Immature natural killer cell (primary cell): ENCODE results near the gene ITGAD. TPM values are rescaled to one million over a fixed set of nuclear protein-coding genes. Genes with fewer than 3 reads are reported as not detected.

Experiments
- DNase-seq, 3 donors: peaks; one replicate each; pipeline ENCODE4 v3.0.0; 2022; ENCODE audit warnings: mixed read lengths in 1 of 3
- H3K27ac Mint-ChIP-seq, 6 donors: one replicate each; pipeline ENCODE4 v1.8.0; 2020; ENCODE audit warnings: mixed read lengths in 6 of 6, mild to moderate bottlenecking in 5 of 6, inconsistent platforms in 4 of 6, moderate library complexity in 3 of 6
- H3K27me3 Mint-ChIP-seq, 3 donors: one replicate each; pipeline ENCODE4 v1.8.0; 2020 to 2021; ENCODE audit warnings: low read depth in 3 of 3, mild to moderate bottlenecking in 3 of 3, mixed read lengths in 3 of 3, moderate library complexity in 3 of 3, inconsistent platforms in 1 of 3
- H3K36me3 Mint-ChIP-seq, 3 donors: one replicate each; pipeline ENCODE4 v1.8.0; 2020; ENCODE audit warnings: mixed read lengths in 3 of 3, inconsistent platforms in 2 of 3, mild to moderate bottlenecking in 2 of 3
- H3K4me1 Mint-ChIP-seq, 2 donors: one replicate each; pipeline ENCODE4 v1.8.0; 2020; ENCODE audit warnings: inconsistent platforms in 2 of 2, mild to moderate bottlenecking in 2 of 2, mixed read lengths in 2 of 2, moderate library complexity in 1 of 2
- H3K4me3 Mint-ChIP-seq, 5 donors: one replicate each; pipeline ENCODE4 v1.8.0; 2020; ENCODE audit warnings: mild to moderate bottlenecking in 5 of 5, mixed read lengths in 5 of 5, inconsistent platforms in 3 of 5, moderate library complexity in 3 of 5
- H3K9me3 Mint-ChIP-seq, 6 donors: one replicate each; pipeline ENCODE4 v1.8.0; 2020; ENCODE audit warnings: mild to moderate bottlenecking in 6 of 6, mixed read lengths in 6 of 6, inconsistent platforms in 4 of 6, moderate library complexity in 3 of 6
- polyA plus RNA-seq, 3 donors: library from polyadenylated mRNA; unstranded; fragments of 300-500 nt; fragmentation: Illumina TruSeq; gene quantifications; one replicate each; pipeline ENCODE4 v1.2.3, GENCODE V29; 2021

The ITGAD gene
- polyA plus RNA-seq, 3 donors from 2014 or later: 0.27 to 0.47 TPM; not detected in 1

DNA sequence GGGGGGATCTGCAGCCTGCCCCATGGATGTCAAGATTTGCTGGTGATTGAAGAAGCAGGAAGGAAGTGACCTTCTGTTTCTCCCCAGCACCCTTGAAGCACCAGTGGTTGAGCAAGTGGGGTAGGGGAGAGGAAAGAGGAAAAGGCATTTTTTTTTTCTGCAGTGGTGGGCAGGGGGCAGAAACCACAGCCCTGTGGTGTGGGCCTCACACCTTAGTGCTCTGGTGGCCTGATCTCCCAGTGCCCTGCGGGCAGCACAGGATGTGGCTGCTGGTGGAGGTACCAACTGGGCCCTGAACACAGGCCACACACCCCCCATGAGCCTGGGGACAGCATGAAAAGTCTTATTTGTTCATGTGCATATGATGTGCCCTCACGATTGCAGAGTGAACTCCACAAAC, 7.1 kb downstream of the ITGAD start:
- peak; percentile 87 to 88 (median 88) for DNase-seq
- peaks cover 62 to 65% of the 10 kb centered on the region in 2 donors for H3K4me1 Mint-ChIP-seq

GRCh38 chr16:31401436-31401835, 8.3 kb downstream of the ITGAD start:
- peaks cover 56% of the 10 kb centered on the region in 2 donors for H3K4me1 Mint-ChIP-seq

More for the DNA sequence above, 7.1 kb downstream of the ITGAD start:
- peaks cover 0 to 3% (median 0%) of the 10 kb centered on the region in 3 donors for H3K36me3 Mint-ChIP-seq
- peak overlapping the region; percentile 26 to 93 (median 84) for H3K27ac Mint-ChIP-seq
- H3K27me3 Mint-ChIP-seq: peaks cover 7 to 17% (median 16%) of the 10 kb centered on the region in 3 donors
- H3K9me3 Mint-ChIP-seq: peaks cover 0 to 9% (median under 1%) of the 10 kb centered on the region in 6 donors
- H3K4me3 Mint-ChIP-seq: peak overlapping the region; percentile 65 to 90 (median 84)

DNA sequence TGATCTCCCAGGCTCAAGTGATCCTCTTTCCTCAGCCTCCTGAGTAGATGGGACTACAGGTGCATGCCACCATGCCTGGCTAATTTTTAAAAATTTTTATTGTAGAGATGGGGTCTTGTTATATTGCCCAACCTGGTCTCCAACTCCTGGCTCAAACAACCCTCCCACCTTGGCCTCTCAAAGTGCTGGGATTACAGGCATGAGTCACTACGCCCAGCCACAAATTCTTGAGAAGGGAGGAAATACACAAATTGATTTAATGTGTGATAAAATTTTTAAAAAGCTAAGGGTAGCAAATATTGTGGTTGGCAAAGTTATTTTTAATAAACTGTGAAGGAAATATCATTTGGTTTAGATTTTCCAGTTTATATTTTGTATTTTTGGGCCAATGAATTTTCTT, 9.6 kb downstream of the ITGAD start:
- DNase-seq: no peak
- peaks cover 0 to 9% (median under 1%) of the 10 kb centered on the region in 6 donors for H3K9me3 Mint-ChIP-seq
- peak overlapping the region in 4 of 5 donors; percentile 9 to 23 (median 20) for H3K4me3 Mint-ChIP-seq
- H3K4me1 Mint-ChIP-seq: peaks cover 52 to 55% of the 10 kb centered on the region in 2 donors
- H3K27me3 Mint-ChIP-seq: peaks cover 7 to 16% (median 13%) of the 10 kb centered on the region in 3 donors
- peak overlapping the region in 3 of 6 donors; percentile 55 to 62 (median 60) for H3K27ac Mint-ChIP-seq
- H3K36me3 Mint-ChIP-seq: peaks cover 0 to 3% (median 0%) of the 10 kb centered on the region in 3 donors

More at GRCh38 chr16:31401436-31401835, 8.3 kb downstream of the ITGAD start:
- H3K9me3 Mint-ChIP-seq: peaks cover 0 to 9% (median under 1%) of the 10 kb centered on the region in 6 donors
- no peak overlapping the region for H3K4me3 Mint-ChIP-seq
- H3K27ac Mint-ChIP-seq: peak overlapping the region in 3 of 6 donors; percentile 22 to 45 (median 43)
- DNase-seq: peak in 1 of 3 donors; percentile 16
- peaks cover 0 to 3% (median 0%) of the 10 kb centered on the region in 3 donors for H3K36me3 Mint-ChIP-seq
- peaks cover 7 to 16% (median 14%) of the 10 kb centered on the region in 3 donors for H3K27me3 Mint-ChIP-seq

DNA sequence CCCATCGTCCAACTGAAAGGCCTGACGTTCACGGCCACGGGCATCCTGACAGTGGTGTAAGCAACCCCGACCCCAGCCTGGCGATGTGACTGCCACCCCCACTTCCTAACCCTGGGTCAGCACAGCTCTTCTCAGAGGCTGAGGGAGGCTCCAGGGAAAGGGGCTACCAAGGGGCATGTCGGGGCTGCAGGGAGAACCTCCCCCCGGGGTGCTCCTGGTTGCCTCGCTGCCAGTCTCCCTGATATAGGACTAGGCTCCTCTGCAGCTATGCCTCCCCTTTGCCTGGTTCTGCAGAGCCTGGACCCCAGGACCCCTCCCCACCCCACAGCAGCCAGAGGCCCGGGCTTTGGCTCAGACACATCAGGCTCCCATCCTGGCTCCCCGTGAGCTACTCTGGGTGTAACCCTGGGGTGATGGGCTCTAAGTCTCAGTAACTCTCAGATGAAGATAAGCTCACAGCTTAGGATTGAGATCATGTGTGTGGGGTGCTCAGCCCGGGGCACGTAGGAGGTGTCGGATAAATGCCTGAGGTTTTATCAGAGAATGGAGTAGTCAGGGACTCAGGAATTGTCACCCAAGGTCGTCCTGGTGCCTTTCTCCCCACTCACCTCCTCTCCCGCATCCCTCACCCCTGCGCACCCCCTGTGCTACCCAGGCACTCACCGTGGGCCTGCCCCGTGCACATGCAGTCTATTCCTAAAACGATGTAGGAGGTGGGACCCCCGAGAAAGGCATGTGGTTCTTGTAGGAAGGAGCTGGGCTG, 10.6 kb downstream of the ITGAD start:
- Mint-ChIP-seq H3K36me3 (peaks cover 0 to 3% (median 0%) of the 10 kb centered on the region in 3 donors), H3K4me3 (peak overlapping the region in 1 of 5 donors; percentile 25), H3K27me3 (peaks cover 10 to 13% (median 12%) of the 10 kb centered on the region in 3 donors), H3K4me1 (peaks cover 42 to 51% of the 10 kb centered on the region in 2 donors), H3K27ac (no peak overlapping the region), H3K9me3 (peaks cover 0 to 9% (median under 1%) of the 10 kb centered on the region in 6 donors)
- DNase-seq: no peak

DNA sequence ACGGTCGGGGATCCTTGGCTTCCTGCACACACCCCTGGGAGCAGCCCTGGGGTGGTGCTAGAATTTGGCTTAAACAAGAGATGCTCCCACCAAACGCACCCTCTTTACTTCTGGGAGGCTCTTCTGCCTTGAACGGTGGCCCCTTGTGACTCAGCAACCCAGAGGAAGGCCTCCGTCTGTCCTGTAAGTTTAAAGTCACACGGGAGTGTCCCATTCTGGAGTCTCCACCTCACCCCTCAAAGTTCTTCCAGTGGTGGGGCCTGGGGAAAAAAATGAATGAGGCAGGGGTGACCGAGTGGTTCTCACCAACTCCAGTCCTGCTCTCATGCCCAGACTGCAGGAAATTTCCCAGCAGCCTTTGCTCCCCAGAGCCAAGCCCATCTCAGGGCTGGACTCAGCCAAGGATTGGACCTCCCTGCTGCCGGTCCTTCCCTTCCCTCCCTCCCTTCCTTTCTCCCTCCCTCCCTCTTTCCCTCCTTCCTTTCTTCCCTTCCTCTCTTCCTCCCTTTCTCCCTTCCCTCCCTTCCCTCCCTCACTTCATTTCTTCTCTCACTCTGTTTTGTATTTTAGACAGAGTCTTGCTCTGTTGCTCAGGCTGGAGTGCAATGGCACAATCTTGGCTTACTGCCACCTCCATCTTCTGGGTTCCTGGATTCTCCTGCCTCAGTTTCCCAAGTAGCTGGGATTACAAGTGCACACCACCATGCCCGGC, 11.4 kb downstream of the ITGAD start:
- Mint-ChIP-seq H3K9me3 (peaks cover 0 to 7% (median under 1%) of the 10 kb centered on the region in 6 donors), H3K27me3 (peaks cover 8 to 11% (median 10%) of the 10 kb centered on the region in 3 donors), H3K36me3 (peaks cover 0 to 3% (median 0%) of the 10 kb centered on the region in 3 donors), H3K4me1 (peaks cover 35 to 44% of the 10 kb centered on the region in 2 donors), H3K4me3 (no peak overlapping the region), H3K27ac (peak overlapping the region in 1 of 6 donors; percentile 45)
- DNase-seq: no peak

- Mint-ChIP-seq H3K4me3 (no peak overlapping the region), H3K27me3 (peaks cover 0 to 8% (median 8%) of the 10 kb centered on the region in 3 donors)
- no peak for DNase-seq
Measured at GRCh38 chr16:31407406-31407805, 14.3 kb downstream of the ITGAD start.

GRCh38 chr16:31409433-31409832, 16.3 kb downstream of the ITGAD start:
- peaks cover 15 to 19% of the 10 kb centered on the region in 2 donors for H3K4me1 Mint-ChIP-seq
- peaks cover 0 to 8% (median 5%) of the 10 kb centered on the region in 3 donors for H3K27me3 Mint-ChIP-seq
- no peak for DNase-seq
- no peaks in the 10 kb centered on the region for H3K36me3 Mint-ChIP-seq
- H3K27ac Mint-ChIP-seq: no peak overlapping the region
- H3K9me3 Mint-ChIP-seq: no peaks in the 10 kb centered on the region
- H3K4me3 Mint-ChIP-seq: no peak overlapping the region

More at GRCh38 chr16:31407406-31407805, 14.3 kb downstream of the ITGAD start:
- no peaks in the 10 kb centered on the region for H3K36me3 Mint-ChIP-seq
- no peaks in the 10 kb centered on the region for H3K9me3 Mint-ChIP-seq
- peak overlapping the region in 1 of 6 donors; percentile 61 for H3K27ac Mint-ChIP-seq
- peaks cover 7 to 17% of the 10 kb centered on the region in 2 donors for H3K4me1 Mint-ChIP-seq

- Mint-ChIP-seq H3K27me3 (peaks cover 0 to 12% (median 5%) of the 10 kb centered on the region in 3 donors), H3K27ac (peak overlapping the region in 1 of 6 donors; percentile 26), H3K9me3 (no peaks in the 10 kb centered on the region), H3K36me3 (no peaks in the 10 kb centered on the region), H3K4me3 (no peak overlapping the region), H3K4me1 (peaks cover 21 to 26% of the 10 kb centered on the region in 2 donors)
- no peak for DNase-seq
Measured at GRCh38 chr16:31410082-31410481, 16.9 kb downstream of the ITGAD start.

DNA sequence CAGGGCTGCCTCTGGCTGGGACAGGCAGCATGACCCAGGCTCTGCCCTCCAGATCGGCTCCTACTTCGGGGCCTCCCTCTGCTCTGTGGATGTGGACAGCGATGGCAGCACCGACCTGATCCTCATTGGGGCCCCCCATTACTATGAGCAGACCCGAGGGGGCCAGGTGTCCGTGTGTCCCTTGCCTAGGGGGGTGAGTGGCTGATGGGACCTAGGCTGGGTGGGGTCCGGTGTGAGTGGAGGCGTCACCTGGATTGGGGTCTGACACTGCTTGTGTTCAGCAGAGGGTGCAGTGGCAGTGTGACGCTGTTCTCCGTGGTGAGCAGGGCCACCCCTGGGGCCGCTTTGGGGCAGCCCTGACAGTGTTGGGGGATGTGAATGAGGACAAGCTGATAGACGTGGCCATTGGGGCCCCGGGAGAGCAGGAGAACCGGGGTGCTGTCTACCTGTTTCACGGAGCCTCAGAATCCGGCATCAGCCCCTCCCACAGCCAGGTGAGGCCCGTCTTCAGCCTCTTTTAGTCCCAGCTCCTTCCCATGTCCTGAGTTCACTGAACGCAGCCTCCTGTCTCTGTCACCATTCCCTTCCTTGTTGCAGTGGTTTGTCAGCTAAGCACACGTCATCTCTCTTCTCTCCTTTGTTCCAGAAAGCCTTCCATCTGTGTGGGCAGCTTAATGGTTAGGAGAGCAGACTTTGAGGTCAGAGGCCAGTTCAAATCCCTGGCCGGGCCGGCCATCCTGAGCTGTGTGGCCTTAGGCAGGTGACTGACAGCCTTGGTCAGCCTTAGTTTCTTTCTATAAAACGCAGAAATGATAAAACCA, 18.1 kb downstream of the ITGAD start:
- Mint-ChIP-seq H3K36me3 (no peaks in the 10 kb centered on the region), H3K27ac (no peak overlapping the region), H3K4me1 (peaks cover 33 to 37% of the 10 kb centered on the region in 2 donors), H3K4me3 (no peak overlapping the region), H3K27me3 (peaks cover 0 to 12% (median 5%) of the 10 kb centered on the region in 3 donors), H3K9me3 (no peaks in the 10 kb centered on the region)
- no peak for DNase-seq

DNA sequence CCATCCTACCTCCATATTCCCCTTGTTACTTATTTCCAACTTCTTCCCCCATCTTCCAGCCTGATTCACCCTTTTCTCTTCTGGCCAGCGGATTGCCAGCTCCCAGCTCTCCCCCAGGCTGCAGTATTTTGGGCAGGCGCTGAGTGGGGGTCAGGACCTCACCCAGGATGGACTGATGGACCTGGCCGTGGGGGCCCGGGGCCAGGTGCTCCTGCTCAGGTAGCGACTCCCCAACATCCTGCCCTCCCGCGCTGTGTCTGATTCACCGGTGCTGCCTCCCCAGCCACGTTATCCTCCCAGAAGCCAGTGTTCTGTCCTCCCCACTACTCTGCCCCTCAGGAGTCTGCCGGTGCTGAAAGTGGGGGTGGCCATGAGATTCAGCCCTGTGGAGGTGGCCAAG, 19.6 kb downstream of the ITGAD start:
- peaks cover 44 to 50% of the 10 kb centered on the region in 2 donors for H3K4me1 Mint-ChIP-seq
- H3K4me3 Mint-ChIP-seq: no peak overlapping the region
- H3K9me3 Mint-ChIP-seq: no peaks in the 10 kb centered on the region
- H3K36me3 Mint-ChIP-seq: no peaks in the 10 kb centered on the region
- peak overlapping the region in 2 of 6 donors; percentile 45 to 67 for H3K27ac Mint-ChIP-seq
- DNase-seq: no peak
- H3K27me3 Mint-ChIP-seq: peaks cover 0 to 12% (median 5%) of the 10 kb centered on the region in 3 donors

- peaks cover 0 to 11% (median 5%) of the 10 kb centered on the region in 3 donors for H3K27me3 Mint-ChIP-seq
- H3K36me3 Mint-ChIP-seq: no peaks in the 10 kb centered on the region
- no peak overlapping the region for H3K27ac Mint-ChIP-seq
- H3K4me1 Mint-ChIP-seq: peaks cover 50 to 55% of the 10 kb centered on the region in 2 donors
- H3K9me3 Mint-ChIP-seq: peaks cover 0 to 2% (median 0%) of the 10 kb centered on the region in 6 donors
- DNase-seq: no peak
- H3K4me3 Mint-ChIP-seq: no peak overlapping the region
Measured at GRCh38 chr16:31413381-31413780, 20.2 kb downstream of the ITGAD start.

DNA sequence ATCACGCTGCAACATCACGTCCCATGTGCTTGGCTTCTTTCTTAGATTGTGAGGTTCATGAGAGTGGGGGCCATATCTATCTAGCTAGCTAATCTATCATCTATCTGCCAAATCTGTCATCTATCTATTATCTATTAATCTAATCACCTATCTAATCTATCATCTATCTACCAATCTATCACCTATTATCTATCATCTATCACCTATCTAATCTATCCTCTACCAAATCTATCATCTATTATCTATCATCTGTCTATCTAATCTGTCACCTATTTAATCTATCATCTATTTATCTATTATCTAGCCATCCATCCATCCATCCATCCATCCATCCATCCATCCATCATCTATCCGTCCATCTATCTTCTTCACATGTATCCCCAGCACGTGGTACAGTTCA, 20.8 kb downstream of the ITGAD start:
- Mint-ChIP-seq H3K4me1 (peaks cover 53% of the 10 kb centered on the region in 2 donors), H3K9me3 (peaks cover 0 to 2% (median 0%) of the 10 kb centered on the region in 6 donors), H3K36me3 (no peaks in the 10 kb centered on the region), H3K27me3 (peaks cover 0 to 9% (median 5%) of the 10 kb centered on the region in 3 donors), H3K27ac (peak overlapping the region in 2 of 6 donors; percentile 17 to 45), H3K4me3 (peak overlapping the region in 4 of 5 donors; percentile 0 to 76 (median 70))
- DNase-seq: no peak

GRCh38 chr16:31414706-31415105, 21.6 kb downstream of the ITGAD start:
- Mint-ChIP-seq H3K4me3 (peak overlapping the region; percentile 64 to 80 (median 76)), H3K9me3 (peaks cover 0 to 2% (median 0%) of the 10 kb centered on the region in 6 donors), H3K27me3 (peaks cover 0 to 9% (median 5%) of the 10 kb centered on the region in 3 donors), H3K4me1 (peaks cover 58 to 59% of the 10 kb centered on the region in 2 donors), H3K27ac (peak overlapping the region; percentile 17 to 74 (median 48)), H3K36me3 (no peaks in the 10 kb centered on the region)
- peak; percentile 64 to 69 (median 67) for DNase-seq
